HCT116 (cell line): ENCODE data around the gene SIX6. TPM values are rescaled to one million over a fixed set of nuclear protein-coding genes. Genes with fewer than 3 reads are reported as not detected.

Experiments used
- ATAC-seq: fragments of 200-7000 bp; cut with Tn5 transposase; 2 replicates; pipeline ENCODE4 v1.9.1; 2020; ENCODE audit warnings: mild to moderate bottlenecking, moderate library complexity
- BruUV-seq: library from RNA; stranded (reverse); fragments of 400-500 nt; replicated peaks from 2 replicates; lab custom pipeline; 2021; lab: Mats Ljungman, UMichigan
- CTCF ChIA-PET: fragments of 300-600 bp; sonication (Branson Sonifier 250); formaldehyde crosslinking; loops from one replicate; lab custom pipeline; 2021; ENCODE audit warnings: antibody characterized with exemption; lab: Charles Lee
- POLR2A ChIA-PET: fragments of 300-600, 350-600 bp; sonication (Branson Sonifier 250); formaldehyde crosslinking; loops from one replicate; lab custom pipeline; 2021; ENCODE audit warnings: antibody characterized with exemption; lab: Charles Lee
- RAD21 ChIA-PET, 2 experiments: fragments of 300-600 bp; sonication (Branson Sonifier 250); formaldehyde crosslinking; loops; one replicate each; lab custom pipeline; 2023; ENCODE audit warnings: low total read pairs in 2 of 2; ENCODE audit not compliant: uncharacterized antibody in 2 of 2, unreplicated experiment in 2 of 2, low non-redundant PET in 1 of 2; lab: Charles Lee
- DNase-seq: peaks from one replicate; pipeline ENCODE4 v3.0.0-alpha.2; 2010; ENCODE audit warnings: low read depth, low spot score
- H2AFZ ChIP-seq: fragments of 200-600 bp; shearing (Covaris generic), sonication (generic); 2 replicates; pipeline ENCODE4 v1.6.1; 2017; ENCODE audit warnings: low read depth, mixed run types, mixed read lengths, antibody characterized with exemption, low read length; ENCODE audit not compliant: poor library complexity, severe bottlenecking
- H3K27ac ChIP-seq: 2 replicates; pipeline ENCODE4 v1.5.1; 2012; ENCODE audit warnings: low read depth, low read length
- H3K27me3 ChIP-seq: fragments of 200-600 bp; sonication (generic); 2 replicates; pipeline ENCODE4 v1.6.1; 2016; ENCODE audit warnings: mixed run types, low read length, mixed read lengths; ENCODE audit not compliant: insufficient read depth
- H3K36me3 ChIP-seq, 2 experiments: fragments of 200-500 bp in 1 of 2; fragments of 200-600 bp in 1 of 2; sonication (Bioruptor generic) in 1 of 2; sonication (generic) in 1 of 2; 2 replicates each; pipeline versions ENCODE4 v1.5.1 to v1.6.1; 2014 to 2016; ENCODE audit warnings: low read length in 2 of 2, inconsistent platforms in 1 of 2, mixed read lengths in 1 of 2, mixed run types in 1 of 2; ENCODE audit not compliant: insufficient read depth in 2 of 2, control insufficient read depth in 1 of 2
- H3K4me1 ChIP-seq, 2 experiments: fragments of 200-600 bp in 1 of 2; sonication (generic) in 1 of 2; 2 replicates each; pipeline versions ENCODE4 v1.5.1 to v1.6.1; 2012 to 2017; ENCODE audit warnings: low read length in 2 of 2, inconsistent platforms in 1 of 2, mild to moderate bottlenecking in 1 of 2, mixed read lengths in 1 of 2, mixed run types in 1 of 2, moderate library complexity in 1 of 2; ENCODE audit not compliant: insufficient read depth in 2 of 2, control insufficient read depth in 1 of 2
- H3K4me2 ChIP-seq: fragments of 200-600 bp; sonication (generic); 2 replicates; pipeline ENCODE4 v1.6.1; 2017; ENCODE audit warnings: mixed run types, low read length, mixed read lengths
- H3K4me3 ChIP-seq, 2 experiments: fragments of 200-600 bp in 1 of 2; sonication (generic) in 1 of 2; replicated peaks in 1 of 2; 2 replicates each; pipeline ENCODE4 v1.5.1; 2011 to 2016; ENCODE audit warnings: low read length in 2 of 2, control low read depth in 1 of 2, low read depth in 1 of 2, mild to moderate bottlenecking in 1 of 2, mixed read lengths in 1 of 2, mixed run types in 1 of 2
- H3K79me2 ChIP-seq: fragments of 200-600 bp; sonication (generic); 2 replicates; pipeline ENCODE4 v1.6.1; 2017; ENCODE audit warnings: mild to moderate bottlenecking, mixed run types, low read length, moderate library complexity, mixed read lengths; ENCODE audit not compliant: insufficient read depth
- H3K9ac ChIP-seq: fragments of 200-600 bp; sonication (generic); 2 replicates; pipeline ENCODE4 v1.6.1; 2016; ENCODE audit warnings: low read length, mixed read lengths
- H3K9me2 ChIP-seq: fragments of 200-600 bp; sonication (generic), shearing (Covaris generic); 2 replicates; pipeline ENCODE4 v1.6.1; 2017; ENCODE audit warnings: mixed run types, mild to moderate bottlenecking, moderate library complexity; ENCODE audit not compliant: insufficient read depth
- H3K9me3 ChIP-seq, 2 experiments: fragments of 200-500 bp in 1 of 2; fragments of 200-600 bp in 1 of 2; sonication (Bioruptor generic) in 1 of 2; sonication (generic) in 1 of 2; 2 replicates each; pipeline ENCODE4 v1.6.1; 2014 to 2017; ENCODE audit warnings: low read length in 2 of 2, mixed read lengths in 2 of 2, inconsistent platforms in 1 of 2, low read depth in 1 of 2, mild to moderate bottlenecking in 1 of 2, mixed run types in 1 of 2, moderate library complexity in 1 of 2; ENCODE audit not compliant: control insufficient read depth in 1 of 2, insufficient read depth in 1 of 2
- H4K20me1 ChIP-seq: fragments of 200-600 bp; sonication (generic), shearing (Covaris generic); 2 replicates; pipeline ENCODE4 v1.6.1; 2017; ENCODE audit warnings: mixed run types, mild to moderate bottlenecking, moderate library complexity; ENCODE audit not compliant: insufficient read depth
- ATF3 ChIP-seq: IDR thresholded peaks from 2 replicates; pipeline ENCODE4 v1.6.1; 2012
- CBX3 ChIP-seq: IDR thresholded peaks from 2 replicates; pipeline ENCODE4 v1.6.1; 2012; ENCODE audit warnings: low read depth
- CTCF ChIP-seq, 3 experiments: fragments of 200-600 bp in 1 of 3; sonication (generic) in 1 of 3; IDR thresholded peaks in 2 of 3; conservative IDR thresholded peaks in 1 of 3; 2 replicates each; pipeline ENCODE4 v1.5.1; 2012 to 2017; ENCODE audit warnings: low read depth in 2 of 3, low read length in 2 of 3, antibody characterized with exemption in 1 of 3, borderline replicate concordance in 1 of 3, control low read depth in 1 of 3, mild to moderate bottlenecking in 1 of 3, mixed read lengths in 1 of 3, mixed run types in 1 of 3, moderate library complexity in 1 of 3; ENCODE audit not compliant: insufficient read depth in 1 of 3
- EGR1 ChIP-seq: IDR thresholded peaks from 2 replicates; pipeline ENCODE4 v1.6.1; 2012; ENCODE audit warnings: low read depth
- ELF1 ChIP-seq: IDR thresholded peaks from 2 replicates; pipeline ENCODE4 v1.6.1; 2012; ENCODE audit warnings: low read depth, borderline replicate concordance
- FOSL1 ChIP-seq: IDR thresholded peaks from 2 replicates; pipeline ENCODE4 v1.6.1; 2012; ENCODE audit warnings: low read depth
- JUND ChIP-seq: IDR thresholded peaks from 2 replicates; pipeline ENCODE4 v1.6.1; 2012
- MAX ChIP-seq: IDR thresholded peaks from 2 replicates; pipeline ENCODE4 v1.6.1; 2012
- RAD21 ChIP-seq: IDR thresholded peaks from 2 replicates; pipeline ENCODE4 v1.6.1; 2012; ENCODE audit warnings: low read depth, mild to moderate bottlenecking
- REST ChIP-seq: IDR thresholded peaks from 2 replicates; pipeline ENCODE4 v1.6.1; 2012; ENCODE audit warnings: low read depth
- SIN3A ChIP-seq: IDR thresholded peaks from 2 replicates; pipeline ENCODE4 v1.6.1; 2012; ENCODE audit warnings: low read depth
- SP1 ChIP-seq: IDR thresholded peaks from 2 replicates; pipeline ENCODE4 v1.6.1; 2012; ENCODE audit warnings: low read depth
- SRF ChIP-seq: IDR thresholded peaks from 2 replicates; pipeline ENCODE4 v1.6.1; 2012; ENCODE audit warnings: low read depth
- YY1 ChIP-seq: IDR thresholded peaks from 2 replicates; pipeline ENCODE4 v1.6.1; 2011; ENCODE audit warnings: low read length, low read depth, moderate library complexity, mild to moderate bottlenecking; ENCODE audit not compliant: insufficient replicate concordance; ENCODE audit errors: extremely low read depth
- ZBTB33 ChIP-seq: IDR thresholded peaks from 2 replicates; pipeline ENCODE4 v1.6.1; 2011; ENCODE audit warnings: mild to moderate bottlenecking, low read length, moderate library complexity; ENCODE audit not compliant: insufficient replicate concordance; ENCODE audit errors: extremely low read depth
- ZFX ChIP-seq: fragments of 450-650 bp; IDR thresholded peaks from 2 replicates; pipeline ENCODE4 v1.6.1; 2017
- intact Hi-C: fragments of 100-400 bp; cut with micrococcal nuclease; formaldehyde crosslinking; loops from 2 replicates; pipeline ENCODE4 v1.10.0; 2022
- total RNA-seq: library from RNA; stranded (reverse); gene quantifications from one replicate; pipeline ENCODE4 v1.2.1, GENCODE V29; 2021; ENCODE audit not compliant: unreplicated experiment

Gene SIX6
- total RNA-seq, 1 experiment from 2014 or later = not detected

GRCh38 chr14:60487211-60487610 is 21.7 kb upstream of the SIX6 start:
- ChIA-PET POLR2A (no interaction called here), RAD21 (no interaction called here), CTCF (interaction anchor here (1.1 kb wide), 1 partner anchor 137 kb away, joined by 5 read pairs; no protein-coding TSS in a partner anchor)
- TF ChIP-seq EGR1 (no peak), SIN3A (no peak), ELF1 (no peak), JUND (no peak), YY1 (no peak), SRF (no peak), REST (no peak), CBX3 (no peak), ATF3 (no peak), SP1 (no peak), RAD21 (no peak), MAX (no peak), ZFX (no peak), FOSL1 (no peak), ZBTB33 (no peak), CTCF (IDR thresholded peaks at IDR 0.05 in 2 of 3, conservative IDR thresholded peaks at IDR 0.05 in 1 of 3; ENCODE audit: borderline replicate concordance in 1 of 3, insufficient read depth in 1 of 3, low read depth in 2 of 3, low read length in 2 of 3) (no peak)
- Histone ChIP-seq H3K9me3 (no peaks in the 10 kb centered on the region), H3K36me3 (no peaks in the 10 kb centered on the region), H3K4me3 (no peak overlapping the region), H3K4me1 (no peaks in the 10 kb centered on the region; a peak in 1 of 4 replicates), H3K27me3 (no peaks in the 10 kb centered on the region), H3K4me2 (no peak overlapping the region), H4K20me1 (no peaks in the 10 kb centered on the region), H3K27ac (no peak overlapping the region), H2AFZ (no peak overlapping the region), H3K9me2 (no peaks in the 10 kb centered on the region), H3K79me2 (no peaks in the 10 kb centered on the region), H3K9ac (no peak overlapping the region)
- BruUV-seq = no TSS peak
- DNase-seq (no peak), ATAC-seq (no peak)
- intact Hi-C loops = loop anchor here (10.0 kb wide), 1 partner anchor 302 kb away; no protein-coding TSS in a partner anchor
